Measurements from ENCODE around the gene AFAP1L2. TPM values are rescaled to one million over a fixed set of nuclear protein-coding genes. Genes with fewer than 3 reads are reported as not detected.

The AFAP1L2 gene
- polyA plus RNA-seq, 3 donors = 0.01 to 0.43 TPM; not detected in 1

DNA sequence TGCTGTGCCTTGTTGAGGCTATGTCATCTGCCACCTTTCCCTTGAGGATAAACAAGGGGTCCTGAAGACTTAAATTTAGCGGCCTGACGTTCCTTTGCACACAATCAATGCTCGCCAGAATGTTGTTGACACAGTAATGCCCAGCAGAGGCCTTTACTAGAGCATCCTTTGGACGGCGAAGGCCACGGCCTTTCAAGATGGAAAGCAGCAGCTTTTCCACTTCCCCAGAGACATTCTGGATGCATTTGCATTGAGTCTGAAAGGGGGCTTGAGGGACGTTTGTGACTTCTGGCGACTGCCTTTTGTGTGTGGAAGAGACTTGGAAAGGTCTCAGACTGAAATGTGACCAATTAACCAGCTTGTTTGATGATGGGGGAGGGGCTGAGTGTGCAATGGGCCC is 112.8 kb downstream of the AFAP1L2 start:
- Histone ChIP-seq H3K4me2 (replicated peaks; ENCODE audit: extremely low read depth, low read length, poor library complexity, severe bottlenecking) (no peak overlapping the region), H3K27me3 (ENCODE audit: control insufficient read depth in 2 of 2, insufficient read depth in 2 of 2, low read length in 2 of 2) (no peaks in the 10 kb centered on the region), H3K9ac (ENCODE audit: insufficient read depth, low read length, poor library complexity, severe bottlenecking) (no peak overlapping the region), H3K36me3 (replicated peaks in 1 of 2; ENCODE audit: control insufficient read depth in 1 of 2, insufficient read depth in 2 of 2, low read length in 2 of 2) (no peaks in the 10 kb centered on the region), H3K4me1 (ENCODE audit: control insufficient read depth in 1 of 2, insufficient read depth in 2 of 2, low read length in 2 of 2) (no peaks in the 10 kb centered on the region), H4K20me1 (ENCODE audit: insufficient read depth, low read length) (no peaks in the 10 kb centered on the region), H3K9me3 (replicated peaks in 1 of 2; ENCODE audit: control insufficient read depth in 1 of 2, insufficient read depth in 1 of 2, low read length in 2 of 2) (peaks cover 5 to 22% of the 10 kb centered on the region in 2 donors), H2AFZ (ENCODE audit: insufficient read depth, low read depth, low read length, poor library complexity, severe bottlenecking) (no peak overlapping the region), H3K4me3 (replicated peaks in 1 of 3; ENCODE audit: low read depth in 2 of 3, low read length in 3 of 3) (no peak overlapping the region), H3K27ac (ENCODE audit: low read depth in 1 of 2, low read length in 2 of 2) (no peak overlapping the region), H3K79me2 (ENCODE audit: insufficient read depth, low read length) (no peaks in the 10 kb centered on the region)
- WGBS (ENCODE audit: insufficient coverage) = 100% methylated on average over 4 of the region's 8 CpGs
- peaks cover 10 to 21% (median 15%) of the 10 kb centered on the region in 7 donors for H3K9me3 Mint-ChIP-seq
- H3K27ac Mint-ChIP-seq = peak overlapping the region in 1 of 7 donors; percentile 0
- H3K36me3 Mint-ChIP-seq = no peaks in the 10 kb centered on the region
- no peak overlapping the region for H3K4me3 Mint-ChIP-seq
- TF ChIP-seq, protein P1, sequence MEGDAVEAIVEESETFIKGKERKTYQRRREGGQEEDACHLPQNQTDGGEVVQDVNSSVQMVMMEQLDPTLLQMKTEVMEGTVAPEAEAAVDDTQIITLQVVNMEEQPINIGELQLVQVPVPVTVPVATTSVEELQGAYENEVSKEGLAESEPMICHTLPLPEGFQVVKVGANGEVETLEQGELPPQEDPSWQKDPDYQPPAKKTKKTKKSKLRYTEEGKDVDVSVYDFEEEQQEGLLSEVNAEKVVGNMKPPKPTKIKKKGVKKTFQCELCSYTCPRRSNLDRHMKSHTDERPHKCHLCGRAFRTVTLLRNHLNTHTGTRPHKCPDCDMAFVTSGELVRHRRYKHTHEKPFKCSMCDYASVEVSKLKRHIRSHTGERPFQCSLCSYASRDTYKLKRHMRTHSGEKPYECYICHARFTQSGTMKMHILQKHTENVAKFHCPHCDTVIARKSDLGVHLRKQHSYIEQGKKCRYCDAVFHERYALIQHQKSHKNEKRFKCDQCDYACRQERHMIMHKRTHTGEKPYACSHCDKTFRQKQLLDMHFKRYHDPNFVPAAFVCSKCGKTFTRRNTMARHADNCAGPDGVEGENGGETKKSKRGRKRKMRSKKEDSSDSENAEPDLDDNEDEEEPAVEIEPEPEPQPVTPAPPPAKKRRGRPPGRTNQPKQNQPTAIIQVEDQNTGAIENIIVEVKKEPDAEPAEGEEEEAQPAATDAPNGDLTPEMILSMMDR (IDR thresholded peaks at IDR 0.05) = no peak
- intact Hi-C loops (cut with micrococcal nuclease) = no loop called here
- DNase-seq = no peak
- peaks cover 0 to 3% (median 1%) of the 10 kb centered on the region in 3 donors for H3K27me3 Mint-ChIP-seq (ENCODE audit: low read depth in 3 of 3)
- H3K4me1 Mint-ChIP-seq = no peaks in the 10 kb centered on the region

DNA sequence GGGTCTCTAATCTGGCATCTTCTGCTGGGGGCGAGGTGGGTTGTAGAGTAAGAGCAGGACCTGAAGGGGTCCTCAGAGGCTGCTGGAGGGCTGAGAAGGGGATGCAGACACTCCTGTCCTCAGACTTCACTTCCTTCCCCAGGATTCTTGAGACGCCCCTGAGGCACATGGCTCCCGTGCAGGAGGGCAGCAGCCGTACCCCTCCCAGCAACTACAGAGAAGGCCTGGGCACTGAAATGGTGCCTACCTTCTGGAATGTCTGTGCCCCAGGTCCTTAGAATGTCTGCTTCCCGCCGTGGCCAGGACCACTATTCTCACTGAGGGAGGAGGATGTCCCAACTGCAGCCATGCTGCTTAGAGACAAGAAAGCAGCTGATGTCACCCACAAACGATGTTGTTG is 113.2 kb downstream of the AFAP1L2 start:
- peaks cover 0 to 2% (median 1%) of the 10 kb centered on the region in 3 donors for H3K27me3 Mint-ChIP-seq (ENCODE audit: low read depth in 3 of 3)
- WGBS (ENCODE audit: insufficient coverage) = 100% methylated on average over 5 of the region's 7 CpGs
- no peak overlapping the region for H3K4me2 ChIP-seq (replicated peaks; ENCODE audit: extremely low read depth, low read length, poor library complexity, severe bottlenecking)
- peaks cover 8 to 17% (median 15%) of the 10 kb centered on the region in 7 donors for H3K9me3 Mint-ChIP-seq
- H3K79me2 ChIP-seq (ENCODE audit: insufficient read depth, low read length) = no peaks in the 10 kb centered on the region
- no peaks in the 10 kb centered on the region for H3K36me3 Mint-ChIP-seq
- H3K27ac Mint-ChIP-seq = no peak overlapping the region
- no peaks in the 10 kb centered on the region for H3K27me3 ChIP-seq (ENCODE audit: control insufficient read depth in 2 of 2, insufficient read depth in 2 of 2, low read length in 2 of 2)
- no peaks in the 10 kb centered on the region for H3K4me1 Mint-ChIP-seq
- no peak overlapping the region for H3K9ac ChIP-seq (ENCODE audit: insufficient read depth, low read length, poor library complexity, severe bottlenecking)
- H2AFZ ChIP-seq (ENCODE audit: insufficient read depth, low read depth, low read length, poor library complexity, severe bottlenecking) = no peak overlapping the region
- peaks cover under 1 to 18% of the 10 kb centered on the region in 2 donors for H3K9me3 ChIP-seq (replicated peaks in 1 of 2; ENCODE audit: control insufficient read depth in 1 of 2, insufficient read depth in 1 of 2, low read length in 2 of 2)
- DNase-seq = no peak
- no peaks in the 10 kb centered on the region for H3K4me1 ChIP-seq (ENCODE audit: control insufficient read depth in 1 of 2, insufficient read depth in 2 of 2, low read length in 2 of 2)
- H3K36me3 ChIP-seq (replicated peaks in 1 of 2; ENCODE audit: control insufficient read depth in 1 of 2, insufficient read depth in 2 of 2, low read length in 2 of 2) = no peaks in the 10 kb centered on the region
- intact Hi-C loops (cut with micrococcal nuclease) = no loop called here
- no peak overlapping the region for H3K4me3 ChIP-seq (replicated peaks in 1 of 3; ENCODE audit: low read depth in 2 of 3, low read length in 3 of 3)
- TF ChIP-seq, protein P1 (IDR thresholded peaks at IDR 0.05) = no peak
- H3K4me3 Mint-ChIP-seq = no peak overlapping the region
- no peaks in the 10 kb centered on the region for H4K20me1 ChIP-seq (ENCODE audit: insufficient read depth, low read length)
- no peak overlapping the region for H3K27ac ChIP-seq (ENCODE audit: low read depth in 1 of 2, low read length in 2 of 2)
